Erythroblast (primary cell): ENCODE measurements around the gene ADNP.

Experiments
- GATA1 ChIP-seq: IDR thresholded peaks from 2 replicates; pipeline ENCODE4 v1.6.1; 2011; ENCODE audit warnings: low read depth, mild to moderate bottlenecking, control low read depth, low read length, moderate library complexity
- POLR2A ChIP-seq: IDR thresholded peaks from 2 replicates; pipeline ENCODE4 v1.6.1; 2011; ENCODE audit warnings: mild to moderate bottlenecking, low read length

DNA sequence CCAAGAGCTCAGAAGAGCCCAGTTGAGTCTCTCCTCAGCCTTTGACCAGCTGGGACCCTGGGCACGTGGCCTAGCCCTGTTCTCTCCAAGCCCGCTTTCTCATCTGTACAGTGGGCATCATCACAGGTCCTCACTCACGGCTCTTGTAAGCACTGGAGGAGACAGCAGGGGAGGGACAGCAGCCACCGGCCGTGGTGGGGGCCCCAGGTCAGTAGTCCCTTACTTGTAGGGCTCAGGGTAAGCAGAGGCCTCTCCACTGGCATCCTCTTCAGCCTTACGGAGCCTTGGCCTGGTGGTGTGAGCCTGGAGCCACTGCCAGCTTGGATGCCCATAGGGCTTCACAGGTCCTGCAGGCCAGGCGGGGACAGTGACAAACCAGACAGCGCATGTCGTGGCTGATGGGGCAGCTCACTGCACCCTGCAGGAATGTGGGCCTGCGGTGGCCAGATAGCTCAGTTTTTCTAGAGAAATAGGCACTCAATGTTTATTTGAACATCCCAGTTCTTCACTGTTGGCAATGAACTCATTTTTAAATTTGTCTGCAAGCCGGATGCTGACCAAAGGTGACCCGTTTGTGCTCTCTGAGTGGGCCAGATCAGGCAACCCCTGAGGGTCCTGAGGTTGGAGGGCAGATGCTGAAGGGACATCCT is 65.1 kb downstream of the ADNP start:
- TF ChIP-seq POLR2A, result no peak
- no peak for TF ChIP-seq GATA1
